Smooth muscle cell (in vitro differentiated cells): Measurements from ENCODE around the gene CD79A. TPM values are rescaled to one million over a fixed set of nuclear protein-coding genes. Genes with fewer than 3 reads are reported as not detected.

ENCODE experiments used
- DNase-seq: peaks from one replicate; lab custom pipeline; 2025; ENCODE audit not compliant: unreplicated experiment; lab: John Stamatoyannopoulos, UW
- H2AFZ ChIP-seq: fragments of 200-600 bp; sonication (generic); 2 replicates; pipeline ENCODE4 v1.6.0; 2016; ENCODE audit warnings: antibody characterized with exemption, low read depth, mild to moderate bottlenecking
- H3F3A ChIP-seq: fragments of 200-600 bp; sonication (generic); 2 replicates; pipeline ENCODE4 v1.6.0; 2017; ENCODE audit warnings: antibody characterized with exemption, low read depth
- H3K27ac ChIP-seq: fragments of 200-600 bp; sonication (generic); 2 replicates; pipeline ENCODE4 v1.5.1; 2016; ENCODE audit warnings: low read depth, mild to moderate bottlenecking
- H3K27me3 ChIP-seq: fragments of 200-600 bp; sonication (generic); 2 replicates; pipeline ENCODE4 v1.6.1; 2016; ENCODE audit warnings: low read depth, mild to moderate bottlenecking
- H3K36me3 ChIP-seq: fragments of 200-600 bp; sonication (generic); 2 replicates; pipeline ENCODE4 v1.5.1; 2016; ENCODE audit warnings: low read depth
- H3K4me1 ChIP-seq: fragments of 200-600 bp; sonication (generic); 2 replicates; pipeline ENCODE4 v1.5.1; 2016; ENCODE audit warnings: low read depth
- H3K4me2 ChIP-seq: fragments of 200-600 bp; sonication (generic); 2 replicates; pipeline ENCODE4 v1.6.0; 2016; ENCODE audit warnings: mild to moderate bottlenecking
- H3K4me3 ChIP-seq: fragments of 200-600 bp; sonication (generic); 2 replicates; pipeline ENCODE4 v1.5.1; 2016; ENCODE audit warnings: mild to moderate bottlenecking
- H3K79me2 ChIP-seq: fragments of 200-600 bp; sonication (generic); 2 replicates; pipeline ENCODE4 v1.6.0; 2016; ENCODE audit warnings: low read depth, mild to moderate bottlenecking
- H3K9ac ChIP-seq: fragments of 200-600 bp; sonication (generic); 2 replicates; pipeline ENCODE4 v1.6.0; 2016; ENCODE audit warnings: low read depth
- H3K9me3 ChIP-seq: fragments of 200-600 bp; sonication (generic); replicated peaks from 2 replicates; pipeline ENCODE4 v1.5.1; 2016; ENCODE audit warnings: low read depth
- H4K20me1 ChIP-seq: fragments of 200-600 bp; sonication (generic); 2 replicates; pipeline ENCODE4 v1.6.0; 2016; ENCODE audit warnings: low read depth
- WGBS: methylation state at CpG from one replicate; pipeline ENCODE4 v1.1.7; 2016; ENCODE audit warnings: low lambda C conversion rate; 5-methylcytosine and 5-hydroxymethylcytosine counted together
- polyA plus RNA-seq: library from polyadenylated mRNA; unstranded; fragments of >200 nt; fragmentation: Nextera tagmentation; extraction: Ambion mirVana; gene quantifications from 2 replicates; pipeline ENCODE4 v1.2.1, GENCODE V29; 2016
- total RNA-seq: library from RNA; depleted of rRNA; stranded (reverse); fragments of >200 nt; gene quantifications from 2 replicates; pipeline ENCODE4 v1.2.3, GENCODE V29; 2014
- TF ChIP-seq, protein P1 (sequence below): fragments of 200-600 bp; sonication (generic); IDR thresholded peaks from 2 replicates; pipeline ENCODE4 v1.5.1; 2017; ENCODE audit warnings: borderline replicate concordance, mild to moderate bottlenecking, antibody characterized with exemption; ENCODE audit not compliant: insufficient read depth, poor library complexity, severe bottlenecking

The CD79A gene
- total and polyA plus RNA-seq, 2 experiments from 2014 or later, result 0.41 TPM; not detected in 1

DNA sequence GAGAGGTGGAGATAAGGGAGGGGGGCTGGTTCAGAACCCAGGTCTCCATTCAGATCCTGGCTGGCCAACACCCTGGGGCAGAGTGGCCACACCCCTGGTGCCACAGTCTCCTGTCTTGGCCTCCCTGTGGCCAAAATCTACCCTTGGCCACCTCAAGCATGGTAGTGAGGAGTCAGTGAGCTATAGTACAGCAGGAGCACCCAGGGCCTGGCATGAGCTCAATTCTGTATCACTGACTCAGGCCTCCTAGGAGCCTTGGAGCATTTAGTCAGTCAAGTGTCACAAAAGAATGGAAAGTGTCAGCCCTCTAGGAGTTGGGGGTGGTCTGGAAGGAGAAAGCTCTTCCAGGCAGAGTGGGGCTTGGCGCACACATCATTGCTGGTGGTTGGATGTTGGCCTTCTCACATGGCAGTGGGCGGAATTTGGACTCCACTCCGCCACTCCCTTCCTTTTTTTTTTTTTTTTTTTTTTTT, 6.6 kb upstream of the CD79A start:
- Histone ChIP-seq H4K20me1 (peaks cover 81% of the 10 kb centered on the region), H3K79me2 (peaks cover 25% of the 10 kb centered on the region), H3K27ac (no peak overlapping the region), H3K27me3 (no peaks in the 10 kb centered on the region), H3K36me3 (no peaks in the 10 kb centered on the region), H3K4me1 (no peaks in the 10 kb centered on the region), H3K4me2 (no peak overlapping the region), H2AFZ (no peak overlapping the region), H3K4me3 (no peak overlapping the region), H3K9me3 (no peaks in the 10 kb centered on the region), H3K9ac (no peak overlapping the region), H3F3A (peaks cover 50% of the 10 kb centered on the region)
- WGBS, result 95% methylated on average over 3 of the region's 3 CpGs
- TF ChIP-seq, protein P1, sequence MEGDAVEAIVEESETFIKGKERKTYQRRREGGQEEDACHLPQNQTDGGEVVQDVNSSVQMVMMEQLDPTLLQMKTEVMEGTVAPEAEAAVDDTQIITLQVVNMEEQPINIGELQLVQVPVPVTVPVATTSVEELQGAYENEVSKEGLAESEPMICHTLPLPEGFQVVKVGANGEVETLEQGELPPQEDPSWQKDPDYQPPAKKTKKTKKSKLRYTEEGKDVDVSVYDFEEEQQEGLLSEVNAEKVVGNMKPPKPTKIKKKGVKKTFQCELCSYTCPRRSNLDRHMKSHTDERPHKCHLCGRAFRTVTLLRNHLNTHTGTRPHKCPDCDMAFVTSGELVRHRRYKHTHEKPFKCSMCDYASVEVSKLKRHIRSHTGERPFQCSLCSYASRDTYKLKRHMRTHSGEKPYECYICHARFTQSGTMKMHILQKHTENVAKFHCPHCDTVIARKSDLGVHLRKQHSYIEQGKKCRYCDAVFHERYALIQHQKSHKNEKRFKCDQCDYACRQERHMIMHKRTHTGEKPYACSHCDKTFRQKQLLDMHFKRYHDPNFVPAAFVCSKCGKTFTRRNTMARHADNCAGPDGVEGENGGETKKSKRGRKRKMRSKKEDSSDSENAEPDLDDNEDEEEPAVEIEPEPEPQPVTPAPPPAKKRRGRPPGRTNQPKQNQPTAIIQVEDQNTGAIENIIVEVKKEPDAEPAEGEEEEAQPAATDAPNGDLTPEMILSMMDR, result no peak
- no peak for DNase-seq

DNA sequence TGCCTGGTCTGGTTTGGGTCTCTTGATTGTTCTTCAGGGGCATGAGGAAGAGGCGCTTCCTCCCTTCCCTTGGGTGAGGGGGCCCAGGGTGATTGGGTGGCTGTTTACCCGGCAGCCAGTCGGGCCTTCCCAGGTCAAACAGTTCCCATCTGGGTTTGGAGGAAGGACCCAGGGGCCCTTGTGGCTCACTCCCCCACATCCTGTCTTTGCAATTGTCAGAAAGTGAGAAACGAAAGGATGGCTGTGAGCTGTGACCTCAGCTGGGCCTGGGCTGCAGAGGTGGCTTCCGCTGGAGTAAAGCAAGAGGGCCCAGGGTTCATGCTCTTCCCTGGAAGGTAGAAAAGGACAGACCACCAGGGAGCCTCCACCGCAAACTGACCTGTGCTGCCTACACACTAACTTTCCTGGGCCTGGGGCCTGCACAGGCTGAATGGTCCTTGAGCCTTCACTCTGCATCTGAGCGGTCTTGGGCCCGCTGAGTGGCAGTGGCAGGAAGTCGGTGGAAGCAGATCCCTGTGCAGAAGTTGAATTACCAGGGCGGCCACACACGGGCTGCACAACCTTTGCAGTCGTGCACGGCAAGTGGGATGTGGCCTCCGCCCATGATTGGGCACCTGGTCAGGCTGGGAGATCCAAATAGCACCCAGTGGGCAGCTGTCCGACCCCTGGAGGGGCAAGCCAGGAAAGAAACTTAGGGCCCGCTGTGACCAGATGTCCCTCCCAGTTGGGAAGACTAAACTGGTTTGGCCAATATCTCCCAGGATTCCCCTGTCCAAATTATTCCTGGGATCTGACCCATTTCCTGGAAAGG, 5.3 kb upstream of the CD79A start:
- H3K79me2 ChIP-seq, result peaks cover 14% of the 10 kb centered on the region
- peaks cover 46% of the 10 kb centered on the region for H3F3A ChIP-seq
- no peak for DNase-seq
- H3K4me3 ChIP-seq, result no peak overlapping the region
- no peaks in the 10 kb centered on the region for H3K36me3 ChIP-seq
- H4K20me1 ChIP-seq, result peaks cover 67% of the 10 kb centered on the region
- H3K27ac ChIP-seq, result no peak overlapping the region
- H3K4me2 ChIP-seq, result no peak overlapping the region
- no peaks in the 10 kb centered on the region for H3K27me3 ChIP-seq
- no peak overlapping the region for H2AFZ ChIP-seq
- no peak overlapping the region for H3K9ac ChIP-seq
- no peaks in the 10 kb centered on the region for H3K4me1 ChIP-seq
- no peaks in the 10 kb centered on the region for H3K9me3 ChIP-seq
- 92% methylated on average over 16 of the region's 16 CpGs for WGBS
- TF ChIP-seq, protein P1, result no peak

DNA sequence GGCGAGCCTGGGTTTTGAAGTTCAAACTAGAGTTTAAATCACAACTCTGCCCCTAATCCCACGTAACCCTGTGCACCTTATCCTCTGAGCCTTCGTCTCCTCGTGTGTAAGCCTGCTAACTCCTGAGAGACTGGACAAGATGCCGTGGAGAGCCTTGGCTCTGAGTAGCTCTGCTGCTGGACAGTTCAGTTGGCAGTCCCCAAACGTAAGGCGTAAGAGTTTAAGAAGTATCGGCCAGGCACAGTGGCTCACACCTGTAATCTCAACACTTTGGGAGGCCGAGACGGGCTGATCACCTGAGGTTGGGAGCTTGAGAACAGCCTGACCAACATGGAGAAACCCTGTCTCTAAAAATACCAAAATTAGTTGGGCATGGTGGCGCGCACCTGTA, 4.7 kb upstream of the CD79A start:
- no peak for DNase-seq
- 90% methylated on average over 12 of the region's 12 CpGs for WGBS
- Histone ChIP-seq H3K9me3 (no peaks in the 10 kb centered on the region), H2AFZ (no peak overlapping the region), H3F3A (peaks cover 40% of the 10 kb centered on the region), H3K36me3 (no peaks in the 10 kb centered on the region), H3K27me3 (peaks cover 3% of the 10 kb centered on the region), H4K20me1 (peaks cover 61% of the 10 kb centered on the region), H3K4me3 (no peak overlapping the region), H3K9ac (no peak overlapping the region), H3K79me2 (peaks cover 9% of the 10 kb centered on the region), H3K27ac (no peak overlapping the region), H3K4me2 (no peak overlapping the region), H3K4me1 (no peaks in the 10 kb centered on the region)
- TF ChIP-seq, protein P1, result no peak
